NCI-H510A (cell line): ENCODE measurements around the gene UMPS.
A peak's percentile ranks its signal among the peaks of the same experiment; 100 is the strongest.

Experiments used
- DNase-seq: peaks from one replicate; lab custom pipeline; 2025; lab: John Stamatoyannopoulos, UW

Gene UMPS

GRCh38 chr3:124763644-124764358 is 33.5 kb downstream of the UMPS start:
- no peak for DNase-seq

- DNase-seq: no peak
Measured at GRCh38 chr3:124764746-124765145, 34.5 kb downstream of the UMPS start.

DNA sequence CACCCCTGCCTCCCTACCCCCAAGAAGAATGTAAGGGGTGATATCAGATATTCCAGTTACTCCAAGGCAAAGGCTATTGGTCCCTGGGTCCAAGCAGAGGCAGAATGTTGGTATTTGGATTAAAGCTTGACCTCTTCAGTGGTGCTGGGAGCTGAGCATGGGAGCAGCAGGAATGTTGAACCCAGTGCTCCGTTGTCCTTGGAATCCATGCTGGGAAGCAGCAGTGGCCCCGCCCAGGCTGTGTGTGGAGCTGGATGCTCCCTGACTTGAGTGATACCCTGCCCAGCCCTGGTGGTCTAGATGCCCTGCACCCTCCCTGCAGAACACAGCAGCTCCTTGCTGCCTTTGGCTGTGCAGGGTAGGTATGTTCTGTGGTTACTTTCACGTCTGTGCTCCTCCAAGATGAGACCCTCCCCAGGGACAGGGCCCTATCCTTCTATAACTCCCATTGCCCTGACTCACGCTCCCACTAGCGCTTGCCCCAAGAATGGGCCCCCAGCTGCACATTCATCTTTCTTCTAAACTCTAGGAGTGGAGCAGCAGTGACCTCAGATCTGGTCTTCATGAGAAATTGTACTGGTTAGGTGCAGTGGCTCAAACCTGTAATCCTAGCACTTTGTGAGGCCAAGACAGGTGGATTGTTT is 35.1 kb downstream of the UMPS start:
- DNase-seq: no peak

GRCh38 chr3:124766113-124767095 is 36.2 kb downstream of the UMPS start:
- no peak for DNase-seq

DNA sequence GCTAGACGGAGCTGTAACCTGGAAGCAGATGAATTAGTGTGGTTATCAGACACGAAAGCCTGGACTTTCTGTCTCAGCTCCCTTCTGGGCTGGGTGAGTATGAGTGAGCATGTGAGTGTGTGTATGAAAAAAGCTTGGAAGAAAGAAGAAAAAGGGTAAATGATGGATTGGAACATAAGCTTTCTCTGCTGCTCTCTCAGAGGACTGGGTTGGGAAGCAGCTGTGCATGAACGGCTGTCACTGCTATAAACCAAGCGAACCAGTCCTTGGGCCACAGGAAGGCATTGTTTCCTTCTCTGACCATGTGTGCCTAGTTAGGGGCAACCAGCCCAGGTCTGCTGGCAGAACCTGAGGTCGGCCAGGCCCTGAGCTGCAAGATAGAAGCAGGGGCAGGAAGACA is 37.0 kb downstream of the UMPS start:
- no peak for DNase-seq

DNA sequence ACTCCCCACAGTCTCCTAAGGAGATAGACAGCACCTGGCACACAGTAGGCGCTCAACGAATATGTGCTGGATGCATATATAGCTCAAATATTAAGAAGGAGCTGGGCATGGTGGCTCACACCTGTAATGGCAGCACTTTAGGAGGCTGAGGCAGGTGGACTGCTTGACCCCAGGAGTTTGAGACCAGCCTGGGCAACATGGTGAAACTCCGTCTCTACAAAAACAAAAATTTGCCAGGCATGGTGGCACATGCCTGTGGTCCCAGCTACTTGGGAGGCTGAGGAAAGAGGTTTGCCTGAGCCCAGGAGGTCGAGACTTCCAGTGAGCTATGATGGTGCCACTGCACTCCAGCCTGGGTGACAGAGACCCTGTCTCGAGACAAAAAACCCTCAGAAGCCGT is 37.4 kb downstream of the UMPS start:
- no peak for DNase-seq

DNA sequence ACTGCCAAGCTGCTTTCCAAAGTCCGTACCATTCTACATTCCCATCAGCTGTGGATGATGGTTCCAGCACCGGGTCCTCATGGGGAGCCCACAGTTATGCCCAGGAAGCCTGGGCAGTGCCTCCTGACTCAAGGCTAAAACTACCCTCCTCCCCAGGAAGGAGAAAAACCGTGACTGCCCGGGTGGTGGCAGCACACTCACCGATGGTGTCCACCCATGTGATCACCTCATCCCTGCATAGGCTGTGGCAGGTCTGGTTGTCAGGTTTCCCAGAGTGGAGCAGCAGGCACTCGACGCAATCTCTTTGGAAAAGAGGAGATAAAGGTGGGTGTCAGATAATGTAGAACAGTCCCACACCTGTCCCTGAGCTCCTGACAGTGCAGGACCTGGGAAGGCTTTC is 38.6 kb downstream of the UMPS start:
- DNase-seq: no peak

DNA sequence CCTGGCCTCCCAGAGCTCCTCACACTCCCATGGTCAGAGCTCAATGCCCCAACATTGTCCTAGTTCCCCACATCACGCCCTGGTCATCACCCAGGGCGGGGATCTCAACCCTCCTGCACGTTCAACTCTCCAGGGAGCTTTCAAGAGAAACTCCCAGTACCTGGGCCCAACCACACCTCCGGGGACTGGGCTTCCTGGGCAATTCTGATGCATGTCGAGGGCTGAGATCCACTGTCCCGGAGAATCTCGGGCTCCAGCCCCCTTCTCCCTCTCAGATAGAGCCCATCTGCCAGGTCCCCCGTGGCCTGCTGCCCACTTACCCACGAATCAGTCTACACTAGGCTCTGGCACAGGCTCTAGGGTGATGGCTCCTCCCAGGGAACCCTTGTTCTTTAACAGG is 39.2 kb downstream of the UMPS start:
- DNase-seq: no peak

DNA sequence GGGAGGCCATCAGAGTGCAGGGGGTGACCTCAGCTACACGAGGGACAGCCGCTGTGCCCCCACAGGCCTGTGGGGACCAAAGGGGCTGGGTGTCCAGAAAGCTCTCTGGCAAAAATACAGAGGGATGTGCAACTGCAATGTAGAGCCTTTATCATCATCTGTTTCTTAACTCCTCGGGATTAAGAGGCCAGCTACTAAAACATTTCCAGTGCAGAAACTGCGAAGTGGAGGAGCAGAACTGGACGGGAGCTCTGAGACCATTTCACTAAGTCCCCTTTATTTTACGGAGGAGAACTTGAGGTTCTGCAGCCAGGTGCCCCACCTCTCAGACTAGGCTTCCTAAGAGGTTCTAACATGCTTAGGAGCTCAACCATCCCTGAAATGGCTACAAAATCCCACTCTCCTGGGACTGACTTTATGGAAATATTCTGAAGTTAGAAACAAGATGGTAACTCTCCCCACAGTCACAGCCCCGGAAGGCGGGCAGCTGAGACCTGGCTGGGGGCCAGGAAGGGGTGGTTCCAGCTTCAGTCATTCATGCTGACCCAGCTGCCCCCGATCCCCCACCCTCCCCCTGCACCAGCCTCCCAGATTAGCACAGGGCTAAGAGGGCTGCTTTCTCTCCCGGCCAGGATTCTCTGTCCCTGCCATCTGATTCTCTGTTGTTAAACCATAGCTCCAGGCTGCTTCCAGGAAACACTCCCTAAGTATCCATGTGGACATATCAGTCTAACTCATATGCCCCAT is 40.3 kb downstream of the UMPS start:
- peak; percentile 14 for DNase-seq

- no peak for DNase-seq
Measured at GRCh38 chr3:124771083-124771445, 40.8 kb downstream of the UMPS start.

DNA sequence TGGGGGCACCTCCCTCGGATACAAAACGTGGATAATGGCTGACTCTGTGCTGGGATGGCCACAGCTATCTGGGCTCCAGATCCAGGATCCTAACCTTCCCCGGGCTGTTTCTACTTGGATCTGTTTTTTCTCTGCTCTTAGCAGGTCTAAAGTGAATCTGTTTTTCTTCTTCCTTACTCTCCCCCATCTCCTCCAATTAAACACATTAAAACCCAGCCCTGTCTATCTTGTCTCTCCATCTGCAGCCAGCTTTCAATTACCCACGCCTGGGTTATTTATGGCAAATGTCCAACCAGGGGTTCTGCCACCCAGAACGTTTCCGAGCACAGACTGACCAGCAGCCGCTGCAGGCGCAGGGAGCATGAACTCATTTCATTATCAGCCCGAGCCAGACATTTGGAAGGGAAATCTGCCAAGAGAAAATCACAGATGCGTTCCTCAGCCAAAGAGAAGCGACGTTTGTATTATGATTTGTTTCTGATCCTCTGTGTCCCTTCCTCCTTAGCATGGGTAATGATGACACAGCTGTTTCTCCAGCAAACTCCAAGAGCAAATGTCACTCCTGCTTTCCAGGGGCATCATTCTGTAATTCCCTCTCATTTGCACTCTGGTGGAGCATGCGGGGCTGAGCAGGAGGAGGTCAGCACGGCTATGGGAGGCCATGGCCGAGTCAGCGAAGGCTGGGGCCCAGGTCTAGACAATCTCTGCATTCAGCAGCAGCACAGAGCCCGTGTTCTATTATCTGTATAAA is 42.0 kb downstream of the UMPS start:
- DNase-seq: no peak

DNA sequence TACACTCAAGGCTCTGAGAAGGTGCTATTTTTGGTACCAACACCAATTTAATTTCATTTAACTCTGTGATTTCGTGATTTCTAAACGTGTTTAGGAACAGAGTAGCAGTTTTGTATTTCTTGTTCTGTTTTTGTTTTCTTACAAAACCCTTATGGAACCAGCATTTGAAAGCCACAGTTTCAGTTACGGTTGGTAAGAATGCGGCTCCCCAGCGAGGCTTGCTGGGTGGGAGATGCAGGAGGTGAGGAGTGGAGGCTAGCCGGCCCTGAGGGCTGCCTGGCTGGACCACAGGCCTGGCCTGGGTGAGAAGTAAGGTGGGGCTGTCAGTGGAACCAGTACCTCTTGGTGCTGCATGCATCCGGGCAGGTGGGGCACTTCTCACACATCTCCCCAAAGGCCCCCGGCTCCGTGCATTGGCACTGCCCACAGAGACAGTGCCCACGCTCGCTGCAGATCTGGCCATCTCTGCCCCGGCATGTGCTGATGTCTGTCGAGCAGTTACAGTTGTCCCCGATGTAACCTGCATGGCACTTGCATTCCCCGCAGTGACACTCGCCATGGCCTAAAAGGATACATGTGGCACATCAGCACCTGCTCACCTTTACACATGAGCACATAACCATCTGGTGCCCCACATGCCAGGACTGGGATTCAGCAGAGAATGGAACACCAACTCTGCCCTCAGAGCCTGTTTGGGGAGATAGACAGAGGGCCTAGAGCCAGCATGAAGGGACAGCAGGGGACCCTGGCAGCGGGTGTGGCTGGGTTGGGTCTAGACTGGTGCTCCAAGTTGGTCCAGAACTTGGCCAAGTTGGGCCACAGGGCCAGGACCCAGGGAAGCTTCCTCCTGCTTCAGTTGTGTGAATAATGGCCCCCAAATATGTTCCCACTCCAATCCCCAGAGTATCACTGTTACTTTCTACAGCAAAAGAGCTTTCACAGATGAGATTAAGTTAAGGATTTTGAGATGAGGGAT is 43.4 kb downstream of the UMPS start:
- no peak for DNase-seq

- DNase-seq: no peak
Measured at GRCh38 chr3:124774327-124774718, 44.1 kb downstream of the UMPS start.

DNA sequence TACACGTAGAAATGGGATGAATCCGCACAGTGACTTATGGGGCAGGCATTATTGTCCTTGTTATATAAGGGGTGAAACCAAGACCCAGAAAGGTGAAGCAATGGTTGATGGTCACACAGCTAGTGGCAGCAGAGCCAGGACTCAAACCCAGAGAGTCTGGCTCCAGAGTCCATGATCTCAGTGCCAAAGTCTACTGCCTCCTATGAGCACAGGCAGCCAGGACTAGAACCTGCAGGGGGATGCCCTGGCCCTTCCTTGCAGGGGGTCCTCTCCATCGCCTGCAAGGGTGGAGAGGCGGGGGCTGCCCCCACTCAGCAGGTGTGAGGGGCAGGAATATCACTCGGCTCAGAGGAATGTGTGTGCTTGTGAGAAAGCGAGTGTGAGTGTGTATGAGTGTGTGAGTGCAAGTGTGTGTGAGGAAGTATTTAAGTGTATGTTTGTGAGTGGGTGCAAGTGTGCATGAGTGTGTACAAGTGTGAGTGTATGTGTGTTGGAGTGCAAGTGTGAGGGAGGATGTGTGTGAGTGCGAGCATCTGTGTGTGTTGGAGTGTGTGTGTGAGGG is 44.7 kb downstream of the UMPS start:
- DNase-seq: no peak

DNA sequence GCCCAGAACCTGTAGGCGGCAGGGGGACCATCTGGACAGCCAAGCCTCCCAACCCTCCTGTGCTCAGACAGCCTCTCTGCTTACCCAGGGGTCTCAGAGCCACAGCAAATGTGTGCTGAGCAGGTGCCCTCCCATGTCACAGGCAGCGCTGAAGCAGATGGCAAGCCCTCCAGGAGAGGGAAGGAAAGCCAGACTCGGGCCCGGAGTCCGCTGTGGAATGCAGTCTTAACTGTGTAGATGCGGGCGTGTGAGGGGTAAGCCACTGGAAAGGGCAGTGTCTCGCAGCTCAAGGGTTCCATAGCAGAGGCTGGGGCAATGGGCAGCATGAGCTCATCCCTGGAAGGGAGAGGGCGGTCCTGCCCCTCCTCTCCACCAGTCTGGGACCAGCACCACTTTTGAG is 45.6 kb downstream of the UMPS start:
- DNase-seq: no peak

DNA sequence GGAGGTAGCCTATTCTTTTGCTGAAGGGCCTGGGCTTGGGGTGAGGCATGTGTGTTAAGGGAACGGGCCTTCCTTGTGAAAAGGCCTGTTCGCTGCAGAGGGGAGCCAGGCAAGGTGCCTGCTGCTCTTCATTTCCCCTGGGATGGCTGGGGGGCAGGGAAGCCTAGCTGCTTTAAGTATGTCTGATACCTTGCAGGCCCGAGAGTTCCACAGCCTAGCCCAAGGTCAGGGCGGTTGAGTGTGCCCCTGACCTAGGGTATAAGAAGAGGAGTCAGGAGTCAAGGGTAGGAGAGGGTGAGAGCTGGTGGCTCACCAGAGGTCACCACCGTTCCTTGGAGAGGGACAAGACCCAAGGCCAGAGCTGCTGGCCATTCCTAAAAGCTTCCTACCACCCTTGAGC is 46.6 kb downstream of the UMPS start:
- no peak for DNase-seq

DNA sequence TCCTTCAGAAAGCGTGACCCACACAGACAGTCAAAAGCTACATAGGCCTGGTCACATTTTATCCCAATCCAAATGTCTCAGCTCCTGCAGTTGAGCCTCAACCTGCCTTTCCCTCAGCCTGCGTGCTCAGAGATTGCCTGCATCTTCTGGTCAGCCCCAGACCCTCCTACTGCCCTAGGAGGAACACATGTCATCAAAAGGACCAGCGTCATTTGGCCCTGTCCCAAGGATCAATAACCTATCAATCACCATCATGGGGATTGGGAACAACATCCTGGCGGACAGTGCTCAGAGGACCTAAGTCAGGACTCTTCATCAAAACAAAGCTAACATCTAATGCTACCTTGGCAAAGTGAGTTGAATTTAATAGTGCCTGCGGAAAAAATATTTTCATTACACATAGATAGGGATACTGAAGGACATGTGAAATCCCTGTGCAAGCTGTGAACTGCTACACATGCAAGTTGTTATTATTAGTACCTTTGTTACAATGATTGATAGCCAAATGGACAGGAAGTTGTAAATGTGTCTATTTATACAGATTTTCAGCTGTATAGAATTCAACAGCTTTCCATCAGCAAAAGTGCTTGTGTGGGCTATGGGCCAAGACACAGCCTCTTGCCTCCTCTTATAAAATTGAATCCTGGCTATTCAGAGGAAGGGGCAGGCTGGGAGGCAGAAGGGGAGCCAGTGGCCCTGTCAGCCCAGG is 47.7 kb downstream of the UMPS start:
- no peak for DNase-seq

DNA sequence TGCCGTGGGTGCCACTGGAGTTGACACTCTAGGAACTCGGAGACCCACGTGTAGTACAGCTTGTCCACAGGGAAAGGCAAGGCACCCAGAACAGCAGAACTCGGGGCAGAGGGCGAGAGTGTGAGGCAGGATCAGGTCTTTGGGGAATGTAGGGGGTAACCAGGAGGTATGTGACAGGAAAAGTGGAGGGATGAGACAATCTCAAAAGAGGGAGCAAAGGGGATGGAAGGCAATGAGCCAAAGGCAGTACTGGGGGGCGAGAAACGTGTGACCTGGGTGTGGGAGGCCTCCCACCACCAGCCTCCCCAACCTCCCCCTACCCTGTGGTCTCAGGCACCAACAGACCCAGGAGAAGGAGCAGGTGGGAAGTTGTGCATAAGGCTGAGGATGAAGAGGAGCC is 48.9 kb downstream of the UMPS start:
- DNase-seq: no peak

- DNase-seq: no peak
Measured at GRCh38 chr3:124779751-124780191, 49.5 kb downstream of the UMPS start.
